ENCODE results near the gene TEX264. TPM values are rescaled to one million over a fixed set of nuclear protein-coding genes. Genes with fewer than 3 reads are reported as not detected.

The TEX264 gene
- polyA plus RNA-seq, 1 donor from 2014 or later, result 35.4 TPM

- Histone ChIP-seq H3K27me3 (ENCODE audit: insufficient read depth, low read depth, low read length) (peaks cover 14% of the 10 kb centered on the region), H3K9me3 (ENCODE audit: low read length) (no peaks in the 10 kb centered on the region), H3K4me3 (ENCODE audit: low read length) (no peak overlapping the region), H3K36me3 (ENCODE audit: insufficient read depth, low read length) (no peaks in the 10 kb centered on the region), H3K4me2 (ENCODE audit: low read length) (no peak overlapping the region), H2AFZ (ENCODE audit: low read depth, low read length) (no peak overlapping the region), H3F3A (ENCODE audit: insufficient read depth, low read length, poor library complexity, severe bottlenecking) (no peaks in the 10 kb centered on the region), H4K20me1 (ENCODE audit: insufficient read depth) (no peaks in the 10 kb centered on the region), H3K9ac (ENCODE audit: low read length) (no peak overlapping the region), H3K9me2 (ENCODE audit: insufficient read depth, low read length) (no peaks in the 10 kb centered on the region), H3K79me2 (replicated peaks; ENCODE audit: insufficient read depth, low read length) (no peaks in the 10 kb centered on the region), H3K27ac (ENCODE audit: low read length) (no peak overlapping the region)
- no peak for TF ChIP-seq RAD21 (conservative IDR thresholded peaks at IDR 0.05)
- TF ChIP-seq, protein P1, sequence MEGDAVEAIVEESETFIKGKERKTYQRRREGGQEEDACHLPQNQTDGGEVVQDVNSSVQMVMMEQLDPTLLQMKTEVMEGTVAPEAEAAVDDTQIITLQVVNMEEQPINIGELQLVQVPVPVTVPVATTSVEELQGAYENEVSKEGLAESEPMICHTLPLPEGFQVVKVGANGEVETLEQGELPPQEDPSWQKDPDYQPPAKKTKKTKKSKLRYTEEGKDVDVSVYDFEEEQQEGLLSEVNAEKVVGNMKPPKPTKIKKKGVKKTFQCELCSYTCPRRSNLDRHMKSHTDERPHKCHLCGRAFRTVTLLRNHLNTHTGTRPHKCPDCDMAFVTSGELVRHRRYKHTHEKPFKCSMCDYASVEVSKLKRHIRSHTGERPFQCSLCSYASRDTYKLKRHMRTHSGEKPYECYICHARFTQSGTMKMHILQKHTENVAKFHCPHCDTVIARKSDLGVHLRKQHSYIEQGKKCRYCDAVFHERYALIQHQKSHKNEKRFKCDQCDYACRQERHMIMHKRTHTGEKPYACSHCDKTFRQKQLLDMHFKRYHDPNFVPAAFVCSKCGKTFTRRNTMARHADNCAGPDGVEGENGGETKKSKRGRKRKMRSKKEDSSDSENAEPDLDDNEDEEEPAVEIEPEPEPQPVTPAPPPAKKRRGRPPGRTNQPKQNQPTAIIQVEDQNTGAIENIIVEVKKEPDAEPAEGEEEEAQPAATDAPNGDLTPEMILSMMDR (IDR thresholded peaks at IDR 0.05; ENCODE audit: poor library complexity, severe bottlenecking), result no peak
- TF ChIP-seq EP300 (conservative IDR thresholded peaks at IDR 0.05; ENCODE audit: poor library complexity, severe bottlenecking), result no peak
- no peak for TF ChIP-seq MXI1 (conservative IDR thresholded peaks at IDR 0.05; ENCODE audit: poor library complexity, severe bottlenecking)
- TF ChIP-seq SMC3 (conservative IDR thresholded peaks at IDR 0.05; ENCODE audit: poor library complexity), result no peak
- no peak for TF ChIP-seq REST (IDR thresholded peaks at IDR 0.05; ENCODE audit: borderline replicate concordance)
- no peak for TF ChIP-seq EZH2 (IDR thresholded peaks at IDR 0.05; ENCODE audit: borderline replicate concordance, insufficient read depth, low read length, poor library complexity, severe bottlenecking)
- TF ChIP-seq POLR2AphosphoS5 (IDR thresholded peaks at IDR 0.05), result no peak
- TF ChIP-seq TAF1 (IDR thresholded peaks at IDR 0.05; ENCODE audit: low read depth), result no peak
Observed at GRCh38 chr3:51710631-51711351, 39.7 kb downstream of the TEX264 start.

GRCh38 chr3:51711352-51712037 is 40.4 kb downstream of the TEX264 start:
- no peaks in the 10 kb centered on the region for H3K9me2 ChIP-seq (ENCODE audit: insufficient read depth, low read length)
- peaks cover 14% of the 10 kb centered on the region for H3K27me3 ChIP-seq (ENCODE audit: insufficient read depth, low read depth, low read length)
- TF ChIP-seq RAD21 (conservative IDR thresholded peaks at IDR 0.05) (no peak), SMC3 (conservative IDR thresholded peaks at IDR 0.05; ENCODE audit: poor library complexity) (no peak), EZH2 (IDR thresholded peaks at IDR 0.05; ENCODE audit: borderline replicate concordance, insufficient read depth, low read length, poor library complexity, severe bottlenecking) (no peak), TAF1 (IDR thresholded peaks at IDR 0.05; ENCODE audit: low read depth) (no peak), REST (IDR thresholded peaks at IDR 0.05; ENCODE audit: borderline replicate concordance) (no peak), MXI1 (conservative IDR thresholded peaks at IDR 0.05; ENCODE audit: poor library complexity, severe bottlenecking) (no peak), EP300 (conservative IDR thresholded peaks at IDR 0.05; ENCODE audit: poor library complexity, severe bottlenecking) (no peak), POLR2AphosphoS5 (IDR thresholded peaks at IDR 0.05) (no peak)
- TF ChIP-seq, protein P1 (IDR thresholded peaks at IDR 0.05; ENCODE audit: poor library complexity, severe bottlenecking), result no peak
- H3K4me3 ChIP-seq (ENCODE audit: low read length), result no peak overlapping the region
- H3K27ac ChIP-seq (ENCODE audit: low read length), result no peak overlapping the region
- no peaks in the 10 kb centered on the region for H3K9me3 ChIP-seq (ENCODE audit: low read length)
- H3K79me2 ChIP-seq (replicated peaks; ENCODE audit: insufficient read depth, low read length), result no peaks in the 10 kb centered on the region
- H3F3A ChIP-seq (ENCODE audit: insufficient read depth, low read length, poor library complexity, severe bottlenecking), result no peaks in the 10 kb centered on the region
- no peak overlapping the region for H3K9ac ChIP-seq (ENCODE audit: low read length)
- no peak overlapping the region for H3K4me2 ChIP-seq (ENCODE audit: low read length)
- H2AFZ ChIP-seq (ENCODE audit: low read depth, low read length), result no peak overlapping the region
- H4K20me1 ChIP-seq (ENCODE audit: insufficient read depth), result no peaks in the 10 kb centered on the region
- no peaks in the 10 kb centered on the region for H3K36me3 ChIP-seq (ENCODE audit: insufficient read depth, low read length)
